K562 (cell line): ENCODE data around the gene ZFYVE16. TPM values are rescaled to one million over a fixed set of nuclear protein-coding genes. Genes with fewer than 3 reads are reported as not detected.

ENCODE experiments used
- ATAC-seq: fragments of 200-7000 bp; cut with Tn5 transposase; 3 replicates; pipeline ENCODE4 v1.9.1; 2020; ENCODE audit warnings: moderate library complexity
- BruUV-seq: library from RNA; stranded (reverse); fragments of 400-500 nt; replicated peaks from 2 replicates; lab custom pipeline; 2021; lab: Mats Ljungman, UMichigan
- CTCF ChIA-PET: fragments of 300-600 bp; formaldehyde crosslinking; extraction: SDS; loops from one replicate; lab custom pipeline; 2021; ENCODE audit warnings: low intra/inter-chr PET ratio; lab: Yijun Ruan, JAX
- POLR2A ChIA-PET: fragments of 300-600, 350-650 bp; sonication (Branson Sonifier 250); formaldehyde crosslinking; extraction: SDS; loops from one replicate; lab custom pipeline; 2021; ENCODE audit warnings: antibody characterized with exemption, inconsistent platforms; lab: Yijun Ruan, JAX
- DNase-seq, 4 experiments: peaks; one replicate each; pipeline versions ENCODE4 v3.0.0 to v3.0.0-alpha.2; 2011 to 2018; ENCODE audit warnings: low spot score in 3 of 4, mixed read lengths in 3 of 4; ENCODE audit errors: extremely low read depth in 1 of 4
- FAIRE-seq: peaks from 2 replicates; lab custom pipeline; 2011; peaks lifted over from hg19 to GRCh38; lab: Jason Lieb, UNC
- H2AFZ ChIP-seq: 2 replicates; pipeline ENCODE4 v1.6.0; 2011; ENCODE audit warnings: low read depth, low read length, control low read depth, inconsistent platforms
- H3K27ac ChIP-seq: fragments of 200-600 bp; 3 replicates; pipeline ENCODE4 v1.8.0; 2011; ENCODE audit warnings: low read depth, mild to moderate bottlenecking, control low read depth, inconsistent platforms, low read length, moderate library complexity, mixed read lengths; ENCODE audit errors: extremely low read depth
- H3K27me3 ChIP-seq, 2 experiments: fragments of 300-600 bp in 1 of 2; 2 replicates in 1 of 2; 3 replicates in 1 of 2; pipeline versions ENCODE4 v1.6.0 to v1.8.0; 2011; ENCODE audit warnings: inconsistent platforms in 2 of 2, low read length in 2 of 2, mild to moderate bottlenecking in 1 of 2, mixed read lengths in 1 of 2, moderate library complexity in 1 of 2; ENCODE audit not compliant: control insufficient read depth in 2 of 2, insufficient read depth in 2 of 2
- H3K36me3 ChIP-seq: fragments of 300-600 bp; 3 replicates; pipeline ENCODE4 v1.8.0; 2011; ENCODE audit warnings: mild to moderate bottlenecking, low read length, inconsistent platforms; ENCODE audit not compliant: control insufficient read depth, insufficient read depth
- H3K4me1 ChIP-seq, 2 experiments: fragments of 200-600 bp in 1 of 2; replicated peaks in 1 of 2; 2 replicates in 1 of 2; 3 replicates in 1 of 2; pipeline versions ENCODE4 v1.5.1 to v1.8.0; 2011; ENCODE audit warnings: inconsistent platforms in 2 of 2, low read length in 2 of 2, mild to moderate bottlenecking in 1 of 2, mixed read lengths in 1 of 2, moderate library complexity in 1 of 2; ENCODE audit not compliant: control insufficient read depth in 2 of 2, insufficient read depth in 2 of 2
- H3K4me2 ChIP-seq: 2 replicates; pipeline ENCODE4 v1.6.1; 2011; ENCODE audit warnings: low read length, control low read depth, inconsistent platforms, mixed read lengths; ENCODE audit not compliant: insufficient read depth
- H3K4me3 ChIP-seq: fragments of 200-600 bp; sonication (generic), shearing (Covaris generic); 2 replicates; pipeline ENCODE4 v1.5.1; 2016; ENCODE audit warnings: control low read depth, inconsistent platforms
- H3K79me2 ChIP-seq: fragments of 200-600 bp; 3 replicates; pipeline ENCODE4 v1.8.0; 2011; ENCODE audit warnings: low read length, inconsistent platforms; ENCODE audit not compliant: control insufficient read depth, insufficient read depth
- H3K9ac ChIP-seq, 2 experiments: 2 replicates each; pipeline versions ENCODE4 v1.6.0 to v1.6.1; 2011; ENCODE audit warnings: low read depth in 2 of 2, low read length in 2 of 2, control low read depth in 1 of 2, inconsistent platforms in 1 of 2, mild to moderate bottlenecking in 1 of 2, mixed read lengths in 1 of 2; ENCODE audit not compliant: insufficient read depth in 1 of 2
- H3K9me1 ChIP-seq: one replicate; pipeline ENCODE4 v1.6.0; 2011; ENCODE audit warnings: inconsistent platforms, mild to moderate bottlenecking, low read length, moderate library complexity; ENCODE audit not compliant: control insufficient read depth, insufficient read depth
- H3K9me3 ChIP-seq: replicated peaks from 2 replicates; pipeline ENCODE4 v1.5.1; 2011; ENCODE audit warnings: low read depth, low read length, inconsistent platforms; ENCODE audit not compliant: control insufficient read depth, insufficient read depth
- H4K20me1 ChIP-seq: replicated peaks from 2 replicates; pipeline ENCODE4 v1.6.1; 2011; ENCODE audit warnings: low read length, inconsistent platforms, mixed read lengths; ENCODE audit not compliant: control insufficient read depth, insufficient read depth
- JUND ChIP-seq, 2 experiments: IDR thresholded peaks; 2 replicates in 1 of 2; 3 replicates in 1 of 2; pipeline ENCODE4 v1.6.1; 2011; ENCODE audit warnings: borderline replicate concordance in 2 of 2, low read depth in 2 of 2, low read length in 2 of 2, improper control_type of control experiment in 1 of 2, missing biosample characterization in 1 of 2, missing genetic modification characterization in 1 of 2, missing genetic modification reagents in 1 of 2
- ZFP36 ChIP-seq: fragments of 150-350 bp; IDR thresholded peaks from 2 replicates; pipeline ENCODE4 v1.6.1; 2018; ENCODE audit warnings: low read length, low read depth; ENCODE audit not compliant: partially characterized antibody
- ZNF444 ChIP-seq: fragments of 250-450 bp; sonication (Bioruptor Pico); IDR thresholded peaks from 2 replicates; pipeline ENCODE4 v1.4.0; 2020; ENCODE audit warnings: mild to moderate bottlenecking, moderate library complexity
- ZNF449 ChIP-seq: fragments of 250-450 bp; sonication (Bioruptor Pico); IDR thresholded peaks from 2 replicates; pipeline ENCODE4 v1.8.0; 2022; ENCODE audit warnings: moderate library complexity, mild to moderate bottlenecking, inconsistent platforms
- WGBS: fragments of 100-300 bp; shearing (Covaris generic); methylation state at CpG from one replicate; pipeline ENCODE4 v1.1.6; 2016; ENCODE audit warnings: low coverage, mixed read lengths; ENCODE audit not compliant: insufficient coverage; ENCODE audit errors: missing lambda C conversion rate; 5-methylcytosine and 5-hydroxymethylcytosine counted together
- in situ Hi-C: fragments of 300-500 bp; cut with MboI; formaldehyde crosslinking; loops from 4 replicates; pipeline ENCODE4 v1.15.0; 2018; ENCODE audit warnings: inconsistent platforms, mixed read lengths
- intact Hi-C: fragments of 100-400 bp; cut with micrococcal nuclease; formaldehyde crosslinking; loops from 2 replicates; pipeline ENCODE4 v1.14.2; 2022
- polyA plus RNA-seq, 8 experiments: library from polyadenylated mRNA; depleted of rRNA in 4 of 8; stranded (reverse) in 5 of 8; unstranded in 3 of 8; fragments of >200 nt; fragmentation: Nextera tagmentation in 2 of 8; fragmentation: Illumina TruSeq in 1 of 8; extraction: Ambion mirVana in 2 of 8; extraction: Trizol in 1 of 8; gene quantifications; 2 replicates each; pipeline versions ENCODE4 v1.2.1 to v1.2.3, GENCODE V29; 2011 to 2014; ENCODE audit warnings: inconsistent platforms in 1 of 8, missing spikeins in 1 of 8
- total RNA-seq, 7 experiments: library from RNA; depleted of rRNA in 6 of 7; stranded (reverse); fragments of >200 nt in 6 of 7; fragmentation: Illumina TruSeq in 2 of 7; extraction: Trizol in 2 of 7; gene quantifications; 2 replicates each; pipeline versions ENCODE4 v1.2.1 to v1.2.3, GENCODE V29; 2011 to 2021; ENCODE audit warnings: low replicate concordance in 1 of 7

Gene ZFYVE16
- total and polyA plus RNA-seq, 9 of the 15 experiments (the other 6 are each of a cell fraction or from before 2014, with no cell fraction given), result 6.0 to 18.9 (median 12.5) TPM

GRCh38 chr5:80463269-80463668 is 55.4 kb downstream of the ZFYVE16 start:
- BruUV-seq, result no TSS peak
- H4K20me1 ChIP-seq, result no peaks in the 10 kb centered on the region
- H2AFZ ChIP-seq, result no peak overlapping the region
- in situ Hi-C loops (no loop called here), intact Hi-C loops (no loop called here)
- H3K27me3 ChIP-seq, result no peaks in the 10 kb centered on the region
- CTCF ChIA-PET, result no interaction called here
- H3K36me3 ChIP-seq, result peaks cover 18% of the 10 kb centered on the region; the same call in 2 of the 3 replicates
- H3K9me1 ChIP-seq, result no peaks in the 10 kb centered on the region
- FAIRE-seq (no peak), ATAC-seq (no peak), DNase-seq (no peak)
- H3K4me2 ChIP-seq, result no peak overlapping the region
- no peak overlapping the region for H3K27ac ChIP-seq
- no peak overlapping the region for H3K9ac ChIP-seq
- POLR2A ChIA-PET, result no interaction called here
- 87% methylated on average over 4 of the region's 4 CpGs for WGBS
- no peaks in the 10 kb centered on the region for H3K79me2 ChIP-seq
- no peaks in the 10 kb centered on the region for H3K4me1 ChIP-seq
- H3K4me3 ChIP-seq, result no peak overlapping the region
- H3K9me3 ChIP-seq, result no peaks in the 10 kb centered on the region; the same call in none of the 2 replicates
- TF ChIP-seq ZFP36, result peak; percentile 65
- no peak for TF ChIP-seq JUND (IDR thresholded peaks at IDR 0.05; ENCODE audit: borderline replicate concordance, low read depth, low read length)
- no peak for TF ChIP-seq JUND (tag; IDR thresholded peaks at IDR 0.05; ENCODE audit: borderline replicate concordance, low read depth, low read length)
- no peak for TF ChIP-seq ZNF444
- no peak for TF ChIP-seq ZNF449 (CRISPR knock-in tag)
